ENCODE data around the gene DERL2.

The DERL2 gene

DNA sequence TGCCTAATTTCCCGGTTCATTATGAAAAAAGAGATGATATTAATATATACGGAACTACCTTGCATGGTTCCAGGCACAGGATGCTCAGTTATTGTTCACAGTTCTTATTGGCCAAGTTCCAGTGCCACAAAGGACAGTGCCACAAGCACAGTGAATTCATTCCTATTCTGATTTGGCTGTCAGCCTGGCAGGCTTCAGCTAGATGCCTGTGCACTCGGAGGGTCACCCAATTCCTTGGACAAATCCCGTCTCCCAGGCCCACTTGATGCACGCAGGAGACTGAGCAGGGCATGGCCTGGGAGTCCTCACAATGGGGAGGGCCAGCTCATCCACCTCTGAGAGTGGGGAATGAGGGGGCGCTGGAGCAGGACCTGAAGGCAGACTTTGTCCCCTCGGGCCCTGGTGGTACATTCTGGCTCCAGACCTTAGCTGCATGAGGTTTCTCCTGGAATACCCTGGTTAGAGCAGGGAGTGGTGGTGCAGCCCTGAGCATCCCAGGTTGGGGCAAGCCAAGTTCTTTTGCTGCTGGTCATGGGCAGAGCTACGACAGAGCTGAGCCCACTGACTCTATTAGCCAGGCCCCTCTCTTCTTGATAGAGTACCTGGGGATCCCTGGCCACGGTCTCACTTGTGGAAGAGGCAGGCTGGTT, 41.7 kb upstream of the DERL2 start:
- TF ChIP-seq, protein P1, sequence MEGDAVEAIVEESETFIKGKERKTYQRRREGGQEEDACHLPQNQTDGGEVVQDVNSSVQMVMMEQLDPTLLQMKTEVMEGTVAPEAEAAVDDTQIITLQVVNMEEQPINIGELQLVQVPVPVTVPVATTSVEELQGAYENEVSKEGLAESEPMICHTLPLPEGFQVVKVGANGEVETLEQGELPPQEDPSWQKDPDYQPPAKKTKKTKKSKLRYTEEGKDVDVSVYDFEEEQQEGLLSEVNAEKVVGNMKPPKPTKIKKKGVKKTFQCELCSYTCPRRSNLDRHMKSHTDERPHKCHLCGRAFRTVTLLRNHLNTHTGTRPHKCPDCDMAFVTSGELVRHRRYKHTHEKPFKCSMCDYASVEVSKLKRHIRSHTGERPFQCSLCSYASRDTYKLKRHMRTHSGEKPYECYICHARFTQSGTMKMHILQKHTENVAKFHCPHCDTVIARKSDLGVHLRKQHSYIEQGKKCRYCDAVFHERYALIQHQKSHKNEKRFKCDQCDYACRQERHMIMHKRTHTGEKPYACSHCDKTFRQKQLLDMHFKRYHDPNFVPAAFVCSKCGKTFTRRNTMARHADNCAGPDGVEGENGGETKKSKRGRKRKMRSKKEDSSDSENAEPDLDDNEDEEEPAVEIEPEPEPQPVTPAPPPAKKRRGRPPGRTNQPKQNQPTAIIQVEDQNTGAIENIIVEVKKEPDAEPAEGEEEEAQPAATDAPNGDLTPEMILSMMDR (IDR thresholded peaks at IDR 0.05; ENCODE audit: borderline replicate concordance, insufficient read depth, low read depth, low read length) = no peak
- no peak overlapping the region for H3K4me3 ChIP-seq (ENCODE audit: low read depth, low read length)

DNA sequence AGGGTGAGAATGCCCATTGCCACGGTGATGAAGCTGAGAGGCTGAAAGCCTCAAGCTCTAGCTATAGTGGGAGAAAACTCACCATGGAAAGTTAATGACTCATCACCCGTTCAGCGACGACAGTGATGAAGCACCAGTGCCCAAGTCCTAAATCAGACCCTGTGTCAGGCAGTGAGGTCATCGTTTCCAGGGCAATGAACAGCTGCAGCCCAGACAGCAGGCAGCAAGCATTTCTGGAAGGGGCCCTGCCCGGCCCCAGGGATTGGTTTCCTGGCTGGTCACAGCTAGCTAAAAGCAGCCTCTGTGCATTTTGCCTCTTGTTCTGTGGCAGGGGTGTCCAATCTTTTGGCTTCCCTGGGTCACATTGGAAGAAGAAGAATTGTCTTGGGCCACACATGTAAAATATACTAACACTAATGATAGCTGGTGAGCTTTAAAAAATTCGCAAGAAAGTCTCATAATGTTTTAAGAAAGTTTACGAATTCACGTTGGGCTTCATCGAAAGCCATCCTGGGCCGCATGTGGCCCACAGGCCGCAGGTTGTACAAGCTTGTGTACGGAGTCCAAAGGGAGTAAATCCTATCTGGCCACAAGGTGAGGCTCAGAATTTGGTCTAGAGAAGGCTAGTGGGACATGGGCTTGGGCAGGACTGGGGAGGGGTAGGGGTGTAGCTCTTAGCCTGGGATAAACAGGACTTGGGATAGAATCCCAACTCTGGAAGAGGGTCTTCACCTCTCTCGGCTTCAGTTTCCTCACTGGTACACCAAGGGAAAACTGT, 41.0 kb upstream of the DERL2 start:
- TF ChIP-seq, protein P1 (IDR thresholded peaks at IDR 0.05; ENCODE audit: borderline replicate concordance, insufficient read depth, low read depth, low read length) = no peak
- H3K4me3 ChIP-seq (ENCODE audit: low read depth, low read length) = no peak overlapping the region

DNA sequence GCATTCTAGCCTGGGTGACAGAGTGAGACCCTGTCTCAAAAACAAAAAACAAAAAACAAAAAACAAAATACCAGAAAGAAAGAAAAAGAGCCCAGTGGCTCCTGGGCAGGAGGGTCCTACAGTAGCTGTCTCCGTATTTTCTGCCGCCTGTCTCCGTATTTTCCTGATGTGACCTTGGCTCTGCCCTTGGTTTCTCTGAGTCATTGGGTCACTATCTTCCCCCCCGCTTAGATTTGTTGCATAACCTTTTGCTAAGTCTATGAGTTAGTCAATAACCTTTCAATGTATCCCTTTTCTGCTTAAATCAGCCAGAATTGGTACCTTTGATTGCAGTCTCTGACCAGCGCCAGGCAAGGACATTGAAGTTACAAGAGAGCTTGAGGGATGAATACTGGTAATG, 37.3 kb upstream of the DERL2 start:
- H3K4me3 ChIP-seq (ENCODE audit: low read depth, low read length) = no peak overlapping the region
- TF ChIP-seq, protein P1 (IDR thresholded peaks at IDR 0.05; ENCODE audit: borderline replicate concordance, insufficient read depth, low read depth, low read length) = no peak

DNA sequence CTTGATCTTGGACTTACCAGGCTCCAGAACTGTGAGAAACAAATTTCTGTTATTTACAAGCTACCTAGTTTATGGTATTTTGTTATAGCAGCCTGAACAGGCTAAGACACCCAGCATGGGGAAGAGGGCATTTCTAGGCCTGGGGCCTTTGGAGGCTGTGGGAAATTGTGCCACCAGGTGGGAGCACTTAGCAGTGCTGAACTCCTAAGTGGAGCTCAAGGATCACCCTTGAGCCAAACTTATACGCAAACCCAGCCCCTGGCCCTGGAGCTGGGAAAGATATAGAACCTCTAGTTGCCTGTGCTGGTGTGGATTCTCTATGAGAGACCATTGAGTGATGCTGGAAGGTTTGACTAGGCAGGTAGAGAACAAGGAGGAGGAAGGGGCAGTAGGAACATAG, 36.5 kb upstream of the DERL2 start:
- TF ChIP-seq, protein P1 (IDR thresholded peaks at IDR 0.05; ENCODE audit: borderline replicate concordance, insufficient read depth, low read depth, low read length) = no peak
- no peak overlapping the region for H3K4me3 ChIP-seq (ENCODE audit: low read depth, low read length)

DNA sequence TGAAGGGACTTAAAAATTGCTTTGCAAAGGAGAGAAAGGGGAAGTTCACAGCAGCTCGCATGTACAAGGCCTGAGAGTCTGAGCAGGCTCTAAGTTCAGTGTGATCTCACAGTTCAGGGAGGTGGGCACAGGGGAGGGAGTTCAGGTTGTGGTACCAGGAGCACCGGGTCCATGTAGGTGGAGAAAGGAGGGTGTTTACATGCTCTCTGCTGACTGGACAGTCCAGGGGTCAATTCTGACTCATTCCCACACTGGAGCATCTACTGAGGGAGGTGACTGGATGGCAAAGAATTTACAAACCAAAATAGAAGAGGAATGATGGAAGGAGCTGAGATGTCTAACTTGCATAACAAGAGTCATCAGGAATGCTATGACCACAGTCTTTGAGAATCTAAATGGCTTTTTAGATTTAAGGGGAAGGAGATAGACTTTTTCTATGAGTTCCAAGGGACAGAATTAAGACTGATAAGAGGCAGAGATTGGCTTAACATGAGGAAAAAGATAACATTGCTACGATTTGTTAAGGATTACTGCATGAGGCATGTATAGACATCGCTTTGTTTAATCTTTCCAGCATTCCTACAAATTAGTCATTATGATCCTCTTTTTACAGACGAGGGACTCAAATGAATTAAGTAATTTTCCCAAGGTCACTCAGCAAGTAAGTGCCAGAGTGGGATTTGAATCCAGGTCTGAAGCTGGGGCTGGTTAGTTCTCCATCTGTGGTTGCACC, 30.2 kb upstream of the DERL2 start:
- TF ChIP-seq, protein P1 (IDR thresholded peaks at IDR 0.05; ENCODE audit: borderline replicate concordance, insufficient read depth, low read depth, low read length) = no peak

DNA sequence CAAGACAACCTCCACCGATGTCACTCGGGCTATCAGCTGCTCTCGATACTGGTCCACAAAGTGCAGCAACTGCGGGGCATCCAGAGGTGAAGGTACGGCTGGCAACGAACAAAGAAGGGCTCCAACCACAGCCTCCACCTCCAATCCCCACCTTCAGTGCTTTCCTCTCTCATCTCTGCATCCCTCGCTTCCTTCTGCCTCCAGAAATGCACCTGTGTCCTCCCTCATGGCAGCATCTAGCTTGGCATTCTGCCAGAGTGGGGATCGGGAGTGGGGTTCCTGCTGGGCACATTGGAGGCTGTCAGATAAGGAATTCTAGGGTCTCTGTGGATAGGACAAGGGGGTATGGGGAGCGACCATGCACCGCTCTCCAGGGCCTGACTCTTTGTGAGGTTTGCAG, 29.0 kb upstream of the DERL2 start:
- H3K4me3 ChIP-seq (ENCODE audit: low read depth, low read length) = no peak overlapping the region
- TF ChIP-seq, protein P1 (IDR thresholded peaks at IDR 0.05; ENCODE audit: borderline replicate concordance, insufficient read depth, low read depth, low read length) = no peak

More for the DNA sequence above, 30.2 kb upstream of the DERL2 start:
- H3K4me3 ChIP-seq (ENCODE audit: low read depth, low read length) = no peak overlapping the region

Measured in GM12875 (cell line).